CD4-positive, CD25-positive, alpha-beta regulatory T cell (primary cell): ENCODE data around the gene CDT1. TPM values are rescaled to one million over a fixed set of nuclear protein-coding genes. Genes with fewer than 3 reads are reported as not detected.
"Not testable (repeated sequence)": the region's sequence is repeated elsewhere in the genome, so short reads cannot be mapped to it uniquely, and the experiment has no call there.

ENCODE experiments used
- ATAC-seq, 2 donors: fragments of 150-1000 bp; cut with Tn5 transposase; one replicate each; pipeline ENCODE4 v1.10.0; 2021; ENCODE audit warnings: low read depth in 2 of 2, moderate number of reproducible peaks in 2 of 2, moderate library complexity in 1 of 2
- DNase-seq, 3 donors: peaks; one replicate each; pipeline versions ENCODE4 v3.0.0 to v3.0.0-alpha.2; 2012 to 2022; ENCODE audit warnings: mixed read lengths in 1 of 3
- H3K27ac ChIP-seq: one replicate; pipeline ENCODE4 v1.7.0; 2013; ENCODE audit warnings: mild to moderate bottlenecking, low read length; ENCODE audit not compliant: insufficient read depth, poor library complexity, severe bottlenecking
- H3K27me3 ChIP-seq: one replicate; pipeline ENCODE4 v1.7.0; 2013; ENCODE audit warnings: low read length; ENCODE audit not compliant: control insufficient read depth, insufficient read depth
- H3K36me3 ChIP-seq: one replicate; pipeline ENCODE4 v1.7.0; 2013; ENCODE audit warnings: mild to moderate bottlenecking, low read length, moderate library complexity; ENCODE audit not compliant: control insufficient read depth, insufficient read depth
- H3K4me1 ChIP-seq: 2 replicates; pipeline ENCODE4 v1.7.0; 2013; ENCODE audit warnings: mild to moderate bottlenecking, low read length; ENCODE audit not compliant: insufficient read depth, control insufficient read depth, poor library complexity, severe bottlenecking
- H3K4me3 ChIP-seq: one replicate; pipeline ENCODE4 v1.7.0; 2013; ENCODE audit warnings: low read depth, mild to moderate bottlenecking, low read length, moderate library complexity
- H3K9me3 ChIP-seq, 2 experiments: 1 replicate in 1 of 2; 2 replicates in 1 of 2; pipeline ENCODE4 v1.7.0; 2013; ENCODE audit warnings: low read length in 2 of 2, mild to moderate bottlenecking in 1 of 2, moderate library complexity in 1 of 2; ENCODE audit not compliant: control insufficient read depth in 2 of 2
- H3K27ac Mint-ChIP-seq, 3 donors: one replicate each; pipeline ENCODE4 v1.8.0; 2020 to 2022; ENCODE audit warnings: mild to moderate bottlenecking in 3 of 3, mixed read lengths in 3 of 3, moderate library complexity in 2 of 3
- H3K27me3 Mint-ChIP-seq: one replicate; pipeline ENCODE4 v1.8.0; 2022; ENCODE audit warnings: mild to moderate bottlenecking, mixed read lengths
- H3K36me3 Mint-ChIP-seq: one replicate; pipeline ENCODE4 v1.8.0; 2020; ENCODE audit warnings: mixed read lengths
- H3K4me1 Mint-ChIP-seq, 4 donors: one replicate each; pipeline ENCODE4 v1.8.0; 2020 to 2022; ENCODE audit warnings: mixed read lengths in 4 of 4, mild to moderate bottlenecking in 1 of 4
- H3K4me3 Mint-ChIP-seq, 4 donors: one replicate each; pipeline ENCODE4 v1.8.0; 2020 to 2022; ENCODE audit warnings: mild to moderate bottlenecking in 4 of 4, mixed read lengths in 4 of 4, moderate library complexity in 3 of 4
- H3K9me3 Mint-ChIP-seq, 7 donors: one replicate each; pipeline ENCODE4 v1.8.0; 2020 to 2022; ENCODE audit warnings: mixed read lengths in 7 of 7, mild to moderate bottlenecking in 3 of 7, moderate library complexity in 2 of 7
- polyA plus RNA-seq, 4 donors: library from polyadenylated mRNA; unstranded; fragments of 300-500 nt; fragmentation: Illumina TruSeq; gene quantifications; one replicate each; pipeline ENCODE4 v1.2.3, GENCODE V29; 2021
- total RNA-seq: library from RNA; stranded (reverse); gene quantifications from one replicate; pipeline ENCODE4 v1.2.3, GENCODE V29; 2022

The CDT1 gene
- total and polyA plus RNA-seq, 5 donors from 2014 or later: 0.60 to 4.8 (median 1.4) TPM

- Histone ChIP-seq H3K9me3 (no peaks in the 10 kb centered on the region), H3K36me3 (no peaks in the 10 kb centered on the region), H3K27ac (no peak overlapping the region), H3K4me3 (no peak overlapping the region), H3K27me3 (no peaks in the 10 kb centered on the region), H3K4me1 (peaks cover 61% of the 10 kb centered on the region)
- ATAC-seq (peak in 1 of 2 donors; percentile 29), DNase-seq (no peak)
- no peaks in the 10 kb centered on the region for H3K36me3 Mint-ChIP-seq
- H3K27ac Mint-ChIP-seq: peak overlapping the region in 1 of 3 donors; percentile 75
- H3K4me1 Mint-ChIP-seq: peaks cover 0 to 47% (median 19%) of the 10 kb centered on the region in 4 donors
- H3K4me3 Mint-ChIP-seq: no peak overlapping the region
- no peaks in the 10 kb centered on the region for H3K9me3 Mint-ChIP-seq
- no peaks in the 10 kb centered on the region for H3K27me3 Mint-ChIP-seq
These were observed 32.9 kb upstream of the CDT1 start for GRCh38 chr16:88770461-88771293.

GRCh38 chr16:88771294-88771772 is 32.3 kb upstream of the CDT1 start:
- H3K27ac Mint-ChIP-seq: peak overlapping the region in 1 of 3 donors; percentile 75
- no peaks in the 10 kb centered on the region for H3K36me3 ChIP-seq
- peaks cover 0 to 45% (median 17%) of the 10 kb centered on the region in 4 donors for H3K4me1 Mint-ChIP-seq
- peaks cover 61% of the 10 kb centered on the region for H3K4me1 ChIP-seq
- H3K27ac ChIP-seq: no peak overlapping the region
- no peaks in the 10 kb centered on the region for H3K9me3 ChIP-seq
- DNase-seq (no peak), ATAC-seq (no peak)
- no peak overlapping the region for H3K4me3 Mint-ChIP-seq
- no peaks in the 10 kb centered on the region for H3K9me3 Mint-ChIP-seq
- H3K27me3 ChIP-seq: no peaks in the 10 kb centered on the region
- no peaks in the 10 kb centered on the region for H3K36me3 Mint-ChIP-seq
- no peak overlapping the region for H3K4me3 ChIP-seq
- no peaks in the 10 kb centered on the region for H3K27me3 Mint-ChIP-seq

- not testable (repeated sequence) for H3K9me3 ChIP-seq, H3K36me3 Mint-ChIP-seq, H3K27ac ChIP-seq, H3K4me3 Mint-ChIP-seq, H3K27ac Mint-ChIP-seq, ATAC-seq, H3K27me3 Mint-ChIP-seq, H3K27me3 ChIP-seq, H3K36me3 ChIP-seq, H3K9me3 Mint-ChIP-seq, DNase-seq, H3K4me3 ChIP-seq
- H3K4me1 ChIP-seq: peaks cover 58% of the 10 kb centered on the region
- peaks cover 0 to 48% (median 15%) of the 10 kb centered on the region in 4 donors for H3K4me1 Mint-ChIP-seq
These were observed 31.8 kb upstream of the CDT1 start for GRCh38 chr16:88771781-88772180.

GRCh38 chr16:88772871-88773811 is 30.4 kb upstream of the CDT1 start:
- ATAC-seq (no peak), DNase-seq (no peak)
- Histone ChIP-seq H3K36me3 (peaks cover 2% of the 10 kb centered on the region), H3K27me3 (no peaks in the 10 kb centered on the region), H3K9me3 (no peaks in the 10 kb centered on the region), H3K27ac (no peak overlapping the region), H3K4me1 (peaks cover 51% of the 10 kb centered on the region), H3K4me3 (no peak overlapping the region)
- H3K27me3 Mint-ChIP-seq: no peaks in the 10 kb centered on the region
- peaks cover 0 to 46% (median 8%) of the 10 kb centered on the region in 4 donors for H3K4me1 Mint-ChIP-seq
- H3K36me3 Mint-ChIP-seq: no peaks in the 10 kb centered on the region
- no peak overlapping the region for H3K4me3 Mint-ChIP-seq
- no peak overlapping the region for H3K27ac Mint-ChIP-seq
- H3K9me3 Mint-ChIP-seq: no peaks in the 10 kb centered on the region

- H3K9me3 ChIP-seq: no peaks in the 10 kb centered on the region
- DNase-seq (no peak), ATAC-seq (no peak)
- peaks cover 2% of the 10 kb centered on the region for H3K36me3 ChIP-seq
- H3K27ac ChIP-seq: no peak overlapping the region
- Mint-ChIP-seq H3K4me1 (peaks cover 0 to 50% (median 8%) of the 10 kb centered on the region in 4 donors), H3K27me3 (no peaks in the 10 kb centered on the region), H3K4me3 (peak overlapping the region in 1 of 4 donors; percentile 38), H3K27ac (no peak overlapping the region), H3K9me3 (no peaks in the 10 kb centered on the region), H3K36me3 (no peaks in the 10 kb centered on the region)
- H3K27me3 ChIP-seq: no peaks in the 10 kb centered on the region
- H3K4me3 ChIP-seq: no peak overlapping the region
- H3K4me1 ChIP-seq: peaks cover 56% of the 10 kb centered on the region
These were observed 29.7 kb upstream of the CDT1 start for GRCh38 chr16:88773812-88774291.

GRCh38 chr16:88774544-88775393 is 28.8 kb upstream of the CDT1 start:
- H3K4me1 ChIP-seq: peaks cover 60% of the 10 kb centered on the region
- H3K4me3 Mint-ChIP-seq: no peak overlapping the region
- H3K4me1 Mint-ChIP-seq: peaks cover 0 to 48% (median 5%) of the 10 kb centered on the region in 4 donors
- H3K27me3 Mint-ChIP-seq: no peaks in the 10 kb centered on the region
- H3K9me3 Mint-ChIP-seq: no peaks in the 10 kb centered on the region
- H3K36me3 Mint-ChIP-seq: no peaks in the 10 kb centered on the region
- H3K4me3 ChIP-seq: no peak overlapping the region
- no peaks in the 10 kb centered on the region for H3K9me3 ChIP-seq
- H3K27ac Mint-ChIP-seq: no peak overlapping the region
- no peaks in the 10 kb centered on the region for H3K27me3 ChIP-seq
- DNase-seq (no peak), ATAC-seq (no peak)
- H3K36me3 ChIP-seq: peaks cover 2% of the 10 kb centered on the region
- H3K27ac ChIP-seq: no peak overlapping the region

- Mint-ChIP-seq H3K4me1 (peaks cover 0 to 56% (median 10%) of the 10 kb centered on the region in 4 donors), H3K27me3 (no peaks in the 10 kb centered on the region), H3K4me3 (no peak overlapping the region), H3K27ac (peak overlapping the region in 1 of 3 donors; percentile 68), H3K36me3 (no peaks in the 10 kb centered on the region), H3K9me3 (no peaks in the 10 kb centered on the region)
- H3K27me3 ChIP-seq: no peaks in the 10 kb centered on the region
- H3K27ac ChIP-seq: no peak overlapping the region
- ATAC-seq (no peak), DNase-seq (no peak)
- H3K9me3 ChIP-seq: no peaks in the 10 kb centered on the region
- H3K4me3 ChIP-seq: no peak overlapping the region
- H3K36me3 ChIP-seq: peaks cover 2% of the 10 kb centered on the region
- H3K4me1 ChIP-seq: peaks cover 61% of the 10 kb centered on the region
These were observed 27.8 kb upstream of the CDT1 start for GRCh38 chr16:88775825-88776224.
